ENCODE measurements around the gene ULK1.

Gene ULK1

DNA sequence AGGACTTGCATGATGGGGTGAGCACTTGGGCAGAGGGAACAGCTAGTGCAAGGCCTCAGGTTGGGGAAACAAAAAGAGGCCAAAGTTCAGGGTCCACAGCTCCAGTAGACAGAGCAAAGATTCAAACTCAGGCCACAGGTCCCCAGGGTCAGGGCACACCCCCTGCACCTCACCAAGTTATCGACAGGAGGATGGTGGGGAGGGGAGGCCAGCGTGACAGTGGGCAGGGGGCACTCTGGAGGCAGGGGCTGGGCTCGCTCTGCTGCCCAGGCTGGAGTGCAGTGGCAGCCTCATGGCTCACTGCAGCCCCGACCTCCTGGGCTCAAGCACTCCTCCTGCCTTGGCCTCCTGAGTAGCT is 32.4 kb upstream of the ULK1 start:
- TF ChIP-seq GLIS1 (tag by site-specific recombination; IDR thresholded peaks at IDR 0.05) (peak; percentile 17; the same call in 1 of the 2 replicates), ZEB2 (tag by site-specific recombination; IDR thresholded peaks at IDR 0.05) (no peak)
- Histone ChIP-seq H3K36me3 (ENCODE audit: control insufficient read depth in 2 of 2, insufficient read depth in 1 of 2, low read length in 2 of 2) (no peaks in the 10 kb centered on the region), H3K27ac (ENCODE audit: extremely low read depth, low read depth, low read length) (no peak overlapping the region), H3K4me3 (ENCODE audit: low read depth, low read length) (no peak overlapping the region), H3K4me1 (ENCODE audit: control insufficient read depth, insufficient read depth, low read length) (no peaks in the 10 kb centered on the region), H3K9me3 (ENCODE audit: control insufficient read depth, insufficient read depth, low read depth, low read length) (no peaks in the 10 kb centered on the region)
- ChIA-PET POLR2A (no interaction called here), CTCF (no interaction called here)

DNA sequence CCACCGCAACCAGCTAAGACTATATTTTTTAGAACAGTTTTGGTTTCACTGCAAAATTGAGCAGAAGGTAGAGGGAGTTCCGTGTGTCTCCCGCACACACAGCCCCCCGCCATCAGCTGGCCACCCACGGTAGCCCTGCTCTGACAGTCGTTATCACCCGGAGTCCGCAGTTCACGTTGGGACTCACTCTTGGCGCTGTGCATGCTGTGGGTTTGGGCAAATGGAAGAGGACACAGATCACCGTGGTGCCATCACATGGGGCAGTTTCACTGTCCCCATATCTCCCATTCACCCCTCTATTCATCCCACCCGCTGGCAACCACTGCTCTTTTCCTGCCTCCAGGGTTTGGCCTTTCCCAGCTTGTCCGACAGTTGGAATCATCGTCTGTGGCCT is 31.8 kb upstream of the ULK1 start:
- TF ChIP-seq, protein P1, sequence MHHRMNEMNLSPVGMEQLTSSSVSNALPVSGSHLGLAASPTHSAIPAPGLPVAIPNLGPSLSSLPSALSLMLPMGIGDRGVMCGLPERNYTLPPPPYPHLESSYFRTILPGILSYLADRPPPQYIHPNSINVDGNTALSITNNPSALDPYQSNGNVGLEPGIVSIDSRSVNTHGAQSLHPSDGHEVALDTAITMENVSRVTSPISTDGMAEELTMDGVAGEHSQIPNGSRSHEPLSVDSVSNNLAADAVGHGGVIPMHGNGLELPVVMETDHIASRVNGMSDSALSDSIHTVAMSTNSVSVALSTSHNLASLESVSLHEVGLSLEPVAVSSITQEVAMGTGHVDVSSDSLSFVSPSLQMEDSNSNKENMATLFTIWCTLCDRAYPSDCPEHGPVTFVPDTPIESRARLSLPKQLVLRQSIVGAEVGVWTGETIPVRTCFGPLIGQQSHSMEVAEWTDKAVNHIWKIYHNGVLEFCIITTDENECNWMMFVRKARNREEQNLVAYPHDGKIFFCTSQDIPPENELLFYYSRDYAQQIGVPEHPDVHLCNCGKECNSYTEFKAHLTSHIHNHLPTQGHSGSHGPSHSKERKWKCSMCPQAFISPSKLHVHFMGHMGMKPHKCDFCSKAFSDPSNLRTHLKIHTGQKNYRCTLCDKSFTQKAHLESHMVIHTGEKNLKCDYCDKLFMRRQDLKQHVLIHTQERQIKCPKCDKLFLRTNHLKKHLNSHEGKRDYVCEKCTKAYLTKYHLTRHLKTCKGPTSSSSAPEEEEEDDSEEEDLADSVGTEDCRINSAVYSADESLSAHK (tag by site-specific recombination; IDR thresholded peaks at IDR 0.05), result peak; percentile 44; the same call in 1 of the 2 replicates
- TF ChIP-seq ZNF830 (tag by site-specific recombination; IDR thresholded peaks at IDR 0.05; ENCODE audit: low read depth) (no peak), FEZF1 (tag by site-specific recombination; IDR thresholded peaks at IDR 0.05) (peak; percentile 71), IKZF3 (tag by site-specific recombination; IDR thresholded peaks at IDR 0.05) (no peak), ZNF223 (tag by site-specific recombination; IDR thresholded peaks at IDR 0.05) (no peak), ZNF701 (tag by site-specific recombination; IDR thresholded peaks at IDR 0.05) (no peak)
- no peaks in the 10 kb centered on the region for H3K36me3 ChIP-seq (ENCODE audit: control insufficient read depth in 2 of 2, insufficient read depth in 1 of 2, low read length in 2 of 2)
- H3K27ac ChIP-seq (ENCODE audit: extremely low read depth, low read depth, low read length), result no peak overlapping the region
- CTCF ChIA-PET, result interaction anchor here (0.7 kb wide), 1 partner anchor 26 kb away, joined by 4 read pairs; no protein-coding TSS in a partner anchor
- no peaks in the 10 kb centered on the region for H3K9me3 ChIP-seq (ENCODE audit: control insufficient read depth, insufficient read depth, low read depth, low read length)
- POLR2A ChIA-PET, result no interaction called here
- H3K4me1 ChIP-seq (ENCODE audit: control insufficient read depth, insufficient read depth, low read length), result no peaks in the 10 kb centered on the region
- H3K4me3 ChIP-seq (ENCODE audit: low read depth, low read length), result no peak overlapping the region

- ChIA-PET POLR2A (no interaction called here), CTCF (interaction anchor here (0.7 kb wide), 1 partner anchor 27 kb away, joined by 4 read pairs; no protein-coding TSS in a partner anchor)
- no peaks in the 10 kb centered on the region for H3K4me1 ChIP-seq (ENCODE audit: control insufficient read depth, insufficient read depth, low read length)
- TF ChIP-seq ZIC2 (tag by site-specific recombination; IDR thresholded peaks at IDR 0.05) (peak; percentile 69; the same call in 1 of the 2 replicates), ZEB2 (tag by site-specific recombination; IDR thresholded peaks at IDR 0.05) (no peak), EGR2 (tag by site-specific recombination; IDR thresholded peaks at IDR 0.05; ENCODE audit: low read depth) (peak; percentile 41; the same call in 1 of the 2 replicates), PATZ1 (tag by site-specific recombination; IDR thresholded peaks at IDR 0.05) (0 out of 2 replicates have a peak, but pooled peaks have one; percentile 16), SCRT2 (tag by site-specific recombination; IDR thresholded peaks at IDR 0.05) (no peak), ZFHX2 (tag by site-specific recombination; conservative IDR thresholded peaks at IDR 0.05) (peak; percentile 62)
- TF ChIP-seq, protein P2, sequence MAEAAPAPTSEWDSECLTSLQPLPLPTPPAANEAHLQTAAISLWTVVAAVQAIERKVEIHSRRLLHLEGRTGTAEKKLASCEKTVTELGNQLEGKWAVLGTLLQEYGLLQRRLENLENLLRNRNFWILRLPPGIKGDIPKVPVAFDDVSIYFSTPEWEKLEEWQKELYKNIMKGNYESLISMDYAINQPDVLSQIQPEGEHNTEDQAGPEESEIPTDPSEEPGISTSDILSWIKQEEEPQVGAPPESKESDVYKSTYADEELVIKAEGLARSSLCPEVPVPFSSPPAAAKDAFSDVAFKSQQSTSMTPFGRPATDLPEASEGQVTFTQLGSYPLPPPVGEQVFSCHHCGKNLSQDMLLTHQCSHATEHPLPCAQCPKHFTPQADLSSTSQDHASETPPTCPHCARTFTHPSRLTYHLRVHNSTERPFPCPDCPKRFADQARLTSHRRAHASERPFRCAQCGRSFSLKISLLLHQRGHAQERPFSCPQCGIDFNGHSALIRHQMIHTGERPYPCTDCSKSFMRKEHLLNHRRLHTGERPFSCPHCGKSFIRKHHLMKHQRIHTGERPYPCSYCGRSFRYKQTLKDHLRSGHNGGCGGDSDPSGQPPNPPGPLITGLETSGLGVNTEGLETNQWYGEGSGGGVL (tag by site-specific recombination; IDR thresholded peaks at IDR 0.05), result 0 out of 2 replicates have a peak, but pooled peaks have one; percentile 37
- TF ChIP-seq, protein P3, sequence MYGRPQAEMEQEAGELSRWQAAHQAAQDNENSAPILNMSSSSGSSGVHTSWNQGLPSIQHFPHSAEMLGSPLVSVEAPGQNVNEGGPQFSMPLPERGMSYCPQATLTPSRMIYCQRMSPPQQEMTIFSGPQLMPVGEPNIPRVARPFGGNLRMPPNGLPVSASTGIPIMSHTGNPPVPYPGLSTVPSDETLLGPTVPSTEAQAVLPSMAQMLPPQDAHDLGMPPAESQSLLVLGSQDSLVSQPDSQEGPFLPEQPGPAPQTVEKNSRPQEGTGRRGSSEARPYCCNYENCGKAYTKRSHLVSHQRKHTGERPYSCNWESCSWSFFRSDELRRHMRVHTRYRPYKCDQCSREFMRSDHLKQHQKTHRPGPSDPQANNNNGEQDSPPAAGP (tag by site-specific recombination; IDR thresholded peaks at IDR 0.05), result 0 out of 2 replicates have a peak, but pooled peaks have one; percentile 34
- H3K4me3 ChIP-seq (ENCODE audit: low read depth, low read length), result no peak overlapping the region
- H3K27ac ChIP-seq (ENCODE audit: extremely low read depth, low read depth, low read length), result no peak overlapping the region
- H3K36me3 ChIP-seq (ENCODE audit: control insufficient read depth in 2 of 2, insufficient read depth in 1 of 2, low read length in 2 of 2), result no peaks in the 10 kb centered on the region
- no peaks in the 10 kb centered on the region for H3K9me3 ChIP-seq (ENCODE audit: control insufficient read depth, insufficient read depth, low read depth, low read length)
Observed at GRCh38 chr12:131862994-131863710, 31.3 kb upstream of the ULK1 start.
